Effector CD4-positive, alpha-beta T cell (primary cell): ENCODE results near the gene PNLIPRP3.

Experiments
- DNase-seq: peaks from one replicate; pipeline ENCODE4 v3.0.0-alpha.2; 2020

The PNLIPRP3 gene

GRCh38 chr10:116451711-116452337 is 24.2 kb downstream of the PNLIPRP3 start:
- no peak for DNase-seq

GRCh38 chr10:116452338-116452720 is 24.7 kb downstream of the PNLIPRP3 start:
- DNase-seq = no peak

- no peak for DNase-seq
Observed at GRCh38 chr10:116457488-116457887, 29.8 kb downstream of the PNLIPRP3 start.

GRCh38 chr10:116460219-116460618 is 32.6 kb downstream of the PNLIPRP3 start:
- no peak for DNase-seq

GRCh38 chr10:116461680-116462079 is 34.0 kb downstream of the PNLIPRP3 start:
- no peak for DNase-seq

- DNase-seq = no peak
Observed at GRCh38 chr10:116464257-116464656, 36.6 kb downstream of the PNLIPRP3 start.

GRCh38 chr10:116465546-116465945 is 37.9 kb downstream of the PNLIPRP3 start:
- no peak for DNase-seq

GRCh38 chr10:116466715-116467422 is 39.2 kb downstream of the PNLIPRP3 start:
- DNase-seq = no peak

GRCh38 chr10:116469437-116469836 is 41.8 kb downstream of the PNLIPRP3 start:
- no peak for DNase-seq

GRCh38 chr10:116470071-116470470 is 42.4 kb downstream of the PNLIPRP3 start:
- no peak for DNase-seq

GRCh38 chr10:116470768-116471415 is 43.2 kb downstream of the PNLIPRP3 start:
- no peak for DNase-seq

GRCh38 chr10:116472891-116473290 is 45.2 kb downstream of the PNLIPRP3 start:
- DNase-seq = no peak

- no peak for DNase-seq
Observed at GRCh38 chr10:116475866-116476265, 48.2 kb downstream of the PNLIPRP3 start.

- DNase-seq = no peak
Observed at GRCh38 chr10:116476461-116476860, 48.8 kb downstream of the PNLIPRP3 start.

GRCh38 chr10:116477986-116478664 is 50.5 kb downstream of the PNLIPRP3 start:
- no peak for DNase-seq

GRCh38 chr10:116486770-116487448 is 59.3 kb downstream of the PNLIPRP3 start:
- no peak for DNase-seq

- no peak for DNase-seq
Observed at GRCh38 chr10:116487522-116488430, 60.1 kb downstream of the PNLIPRP3 start.

- no peak for DNase-seq
Observed at GRCh38 chr10:116489460-116489859, 61.8 kb downstream of the PNLIPRP3 start.

- no peak for DNase-seq
Observed at GRCh38 chr10:116490028-116490662, 62.5 kb downstream of the PNLIPRP3 start.

- no peak for DNase-seq
Observed at GRCh38 chr10:116504786-116505185, 77.1 kb downstream of the PNLIPRP3 start.

GRCh38 chr10:116510565-116510964 is 82.9 kb downstream of the PNLIPRP3 start:
- no peak for DNase-seq
